HG03159 (cell line): ENCODE data around the gene ANKRD13D.

Source experiments
- ATAC-seq: cut with Tn5 transposase; IDR thresholded peaks from one replicate; pipeline ENCODE4 v1.9.1; 2021; ENCODE audit warnings: mild to moderate bottlenecking, moderate library complexity; ENCODE audit not compliant: unreplicated experiment

Gene ANKRD13D

DNA sequence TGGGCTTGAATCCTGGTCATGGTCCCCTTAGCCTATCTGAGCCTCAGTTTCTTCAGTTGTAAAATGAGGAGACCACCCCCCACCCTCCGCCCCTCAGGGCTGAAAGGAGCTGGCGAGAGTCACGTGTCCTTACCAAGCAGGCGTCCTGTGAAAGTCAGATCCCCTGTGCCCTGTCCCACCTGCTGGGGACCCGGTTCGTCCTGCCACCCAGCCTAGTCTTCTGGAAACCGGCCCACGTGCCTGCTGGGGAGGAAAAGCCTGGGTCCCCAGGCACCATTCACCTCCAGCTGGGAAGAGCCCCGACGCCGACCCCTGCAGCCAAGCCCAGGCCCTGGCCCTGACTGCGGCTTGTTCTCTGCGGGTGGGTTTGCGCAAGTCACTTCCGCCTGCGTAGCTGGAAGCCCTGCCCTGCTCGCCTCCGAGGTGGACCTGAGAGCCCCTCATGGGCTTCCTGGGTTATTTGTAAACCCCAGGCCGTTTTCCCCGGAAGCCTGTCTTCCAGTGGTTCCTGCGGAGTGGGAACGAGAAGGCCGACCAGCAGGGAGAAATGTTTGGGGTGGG lies 13.5 kb downstream of the ANKRD13D start:
- ATAC-seq = no peak

DNA sequence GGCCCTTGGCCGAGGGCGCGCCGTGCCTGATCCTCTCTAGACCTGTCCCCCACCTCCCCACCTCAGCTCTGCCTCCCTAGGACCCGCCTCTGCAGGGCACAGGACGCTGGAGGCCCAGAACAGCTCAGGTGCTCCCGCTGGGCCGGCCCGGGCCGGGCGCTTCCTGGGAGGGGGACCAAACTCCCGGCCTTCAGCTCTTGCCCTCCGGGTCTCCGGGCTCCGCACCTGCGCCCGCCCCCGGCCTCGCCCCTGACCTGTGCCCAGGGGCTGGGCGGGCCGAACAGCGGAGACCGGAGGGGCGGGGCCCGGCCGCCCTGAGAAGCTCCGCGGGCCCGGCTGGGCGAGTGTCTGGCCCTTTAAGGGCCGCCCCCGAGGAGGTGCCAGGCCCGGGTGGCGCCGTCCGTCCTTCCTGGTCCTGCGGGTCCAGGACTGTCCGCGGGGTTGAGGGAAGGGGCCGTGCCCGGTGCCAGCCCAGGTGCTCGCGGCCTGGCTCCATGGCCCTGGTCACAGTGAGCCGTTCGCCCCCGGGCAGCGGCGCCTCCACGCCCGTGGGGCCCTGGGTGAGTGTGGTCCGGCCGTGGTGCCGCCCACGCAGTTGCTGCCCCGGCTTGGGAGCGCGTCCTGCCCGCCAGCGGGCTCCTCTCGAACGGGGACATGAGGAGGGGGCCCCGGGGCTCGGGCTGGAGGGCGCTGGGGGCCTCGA lies 14.2 kb downstream of the ANKRD13D start, which contains the start of gene SSH3:
TSS of gene SSH3 (plus strand) at position 399 of the 703 bp plus-strand sequence. CDS start at position 495, 96 bp downstream.
- ATAC-seq = no peak

DNA sequence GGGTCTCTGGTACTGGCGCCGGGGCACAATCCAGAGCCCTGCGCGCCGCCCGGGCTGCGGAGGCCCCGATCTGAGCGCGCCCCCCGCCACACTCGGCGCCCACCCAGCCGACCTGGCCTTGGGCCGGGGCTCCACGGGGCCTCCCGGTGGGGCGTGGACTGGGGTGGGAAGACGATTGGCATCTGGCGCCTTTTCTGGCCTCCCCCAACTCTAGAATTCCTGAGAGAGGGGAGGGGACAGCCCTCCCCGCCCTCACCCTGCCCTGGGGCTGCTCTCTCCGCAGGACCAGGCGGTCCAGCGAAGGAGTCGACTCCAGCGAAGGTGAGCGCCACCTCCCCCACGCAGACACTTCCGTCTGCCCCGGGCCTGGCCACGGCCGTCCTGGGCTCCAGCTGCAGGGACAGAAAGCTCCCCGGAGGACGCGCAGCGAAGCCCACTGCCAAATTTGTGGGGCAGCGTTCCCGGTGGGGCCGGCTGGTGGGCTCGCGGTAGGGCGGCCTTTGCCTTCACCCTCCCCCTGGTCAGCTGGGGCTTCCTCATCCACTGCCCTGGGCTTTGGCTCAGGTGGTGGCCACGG lies 14.8 kb downstream of the ANKRD13D start:
- no peak for ATAC-seq

DNA sequence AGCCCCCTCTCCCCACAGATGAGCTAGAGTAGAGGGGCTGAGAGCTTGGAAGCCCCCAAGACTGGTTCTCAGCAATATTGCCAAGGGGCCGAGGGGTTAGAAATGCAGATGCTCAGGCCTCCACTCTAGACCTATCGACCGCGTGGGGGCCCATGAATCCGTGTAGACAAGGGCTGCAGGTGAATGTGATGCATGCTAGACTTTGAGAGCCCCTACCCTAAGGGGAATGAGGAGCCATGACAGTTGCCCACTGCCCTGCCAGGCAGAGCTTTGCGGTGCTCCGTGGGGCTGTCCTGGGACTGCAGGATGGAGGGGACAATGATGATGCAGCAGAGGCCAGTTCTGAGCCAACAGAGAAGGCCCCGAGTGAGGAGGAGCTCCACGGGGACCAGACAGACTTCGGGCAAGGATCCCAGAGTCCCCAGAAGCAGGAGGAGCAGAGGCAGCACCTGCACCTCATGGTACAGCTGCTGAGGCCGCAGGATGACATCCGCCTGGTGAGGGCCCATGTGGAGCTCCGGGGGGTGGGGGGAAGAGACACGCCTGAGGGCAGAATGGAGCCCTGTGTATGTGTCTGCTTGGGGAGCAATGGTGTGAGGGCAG lies 15.5 kb downstream of the ANKRD13D start:
- ATAC-seq = no peak

DNA sequence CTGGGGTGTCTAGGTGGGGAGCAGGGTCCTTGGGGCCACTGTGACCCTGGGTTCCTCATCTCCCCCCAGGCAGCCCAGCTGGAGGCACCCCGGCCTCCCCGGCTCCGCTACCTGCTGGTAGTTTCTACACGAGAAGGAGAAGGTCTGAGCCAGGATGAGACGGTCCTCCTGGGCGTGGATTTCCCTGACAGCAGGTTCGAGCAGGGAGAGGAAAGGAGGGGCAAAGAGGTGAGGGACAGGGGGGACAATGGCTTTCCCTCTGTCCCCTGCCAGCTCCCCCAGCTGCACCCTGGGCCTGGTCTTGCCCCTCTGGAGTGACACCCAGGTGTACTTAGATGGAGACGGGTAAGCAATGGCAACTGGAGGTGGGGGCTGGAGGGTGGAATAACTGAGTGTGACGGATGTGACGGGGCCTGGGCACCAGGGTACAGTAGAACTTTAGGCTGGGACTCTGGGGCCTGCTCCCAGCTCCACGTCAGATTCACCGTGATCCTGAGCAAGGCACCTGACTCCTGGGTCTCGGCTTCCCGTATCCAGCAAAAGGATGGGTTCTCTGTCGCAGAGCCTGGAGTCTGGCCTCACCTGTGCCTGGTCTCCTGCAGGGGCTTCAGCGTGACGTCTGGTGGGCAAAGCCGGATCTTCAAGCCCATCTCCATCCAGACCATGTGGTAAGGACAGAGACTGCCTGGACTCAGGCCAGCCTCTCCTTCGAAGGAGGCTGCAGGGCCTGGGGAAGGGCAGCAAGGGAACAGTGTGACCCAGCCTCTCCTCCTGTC lies 17.9 kb downstream of the ANKRD13D start:
- ATAC-seq = no peak

DNA sequence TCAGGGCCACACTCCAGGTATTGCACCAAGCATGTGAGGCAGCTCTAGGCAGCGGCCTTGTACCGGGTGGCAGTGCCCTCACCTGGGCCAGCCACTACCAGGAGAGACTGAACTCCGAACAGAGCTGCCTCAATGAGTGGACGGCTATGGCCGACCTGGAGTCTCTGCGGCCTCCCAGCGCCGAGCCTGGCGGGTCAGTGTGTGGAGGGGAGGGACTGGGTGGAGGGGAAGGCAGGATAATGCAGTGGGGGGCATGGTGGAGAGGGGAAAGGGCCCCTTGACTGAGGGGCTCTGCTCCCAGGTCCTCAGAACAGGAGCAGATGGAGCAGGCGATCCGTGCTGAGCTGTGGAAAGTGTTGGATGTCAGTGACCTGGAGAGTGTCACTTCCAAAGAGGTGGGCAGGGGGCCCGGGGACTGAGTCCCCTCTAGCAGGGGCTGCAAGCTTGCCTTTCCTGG lies 18.5 kb downstream of the ANKRD13D start:
- no peak for ATAC-seq

DNA sequence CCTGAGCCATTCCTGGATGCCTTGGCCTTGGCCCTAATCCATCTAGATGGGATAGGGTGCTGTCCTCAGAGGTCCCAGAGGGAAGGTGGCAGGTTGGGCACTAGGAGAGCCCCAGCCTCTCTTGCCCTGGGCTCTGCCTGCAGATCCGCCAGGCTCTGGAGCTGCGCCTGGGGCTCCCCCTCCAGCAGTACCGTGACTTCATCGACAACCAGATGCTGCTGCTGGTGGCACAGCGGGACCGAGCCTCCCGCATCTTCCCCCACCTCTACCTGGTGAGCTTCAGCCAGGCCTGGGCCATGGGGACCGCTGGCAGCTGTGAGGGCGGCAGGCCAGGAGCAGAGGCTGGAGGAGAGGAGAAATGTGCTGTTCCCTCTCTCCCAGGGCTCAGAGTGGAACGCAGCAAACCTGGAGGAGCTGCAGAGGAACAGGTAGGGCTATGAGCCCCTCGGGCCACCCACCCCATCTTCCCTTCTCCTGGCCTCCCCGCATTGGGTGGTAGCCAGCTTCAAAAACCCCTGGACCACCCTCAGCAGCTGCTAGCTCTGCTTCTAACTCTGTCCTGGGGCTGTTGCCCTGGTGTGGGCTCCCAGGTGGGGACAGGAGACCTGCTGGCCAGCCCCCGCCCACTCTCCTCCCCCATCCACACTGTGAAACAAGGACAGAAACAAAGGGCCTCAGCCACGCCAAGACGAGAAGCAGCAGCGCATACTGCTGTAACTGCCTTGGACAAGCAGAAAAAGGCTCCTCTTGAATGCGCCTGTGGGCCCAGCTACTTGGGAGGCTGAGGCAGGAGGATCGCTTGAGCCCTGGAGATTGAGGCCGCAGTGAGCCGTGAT lies 19.1 kb downstream of the ANKRD13D start:
- ATAC-seq = no peak

DNA sequence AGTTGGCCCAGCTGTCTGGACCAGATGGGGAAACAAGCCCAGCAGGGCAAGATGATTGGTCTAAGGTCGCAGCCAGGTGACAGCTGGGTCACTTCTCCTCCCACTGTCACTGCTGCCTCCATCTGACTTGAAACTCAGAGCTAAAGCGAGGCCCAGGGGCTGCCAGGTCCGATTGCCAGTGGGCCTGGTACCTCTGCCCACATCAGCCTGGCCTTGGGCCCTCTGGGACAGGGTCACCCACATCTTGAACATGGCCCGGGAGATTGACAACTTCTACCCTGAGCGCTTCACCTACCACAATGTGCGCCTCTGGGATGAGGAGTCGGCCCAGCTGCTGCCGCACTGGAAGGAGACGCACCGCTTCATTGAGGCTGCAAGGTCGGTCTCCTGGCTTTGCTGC lies 20.1 kb downstream of the ANKRD13D start:
- ATAC-seq = no peak

DNA sequence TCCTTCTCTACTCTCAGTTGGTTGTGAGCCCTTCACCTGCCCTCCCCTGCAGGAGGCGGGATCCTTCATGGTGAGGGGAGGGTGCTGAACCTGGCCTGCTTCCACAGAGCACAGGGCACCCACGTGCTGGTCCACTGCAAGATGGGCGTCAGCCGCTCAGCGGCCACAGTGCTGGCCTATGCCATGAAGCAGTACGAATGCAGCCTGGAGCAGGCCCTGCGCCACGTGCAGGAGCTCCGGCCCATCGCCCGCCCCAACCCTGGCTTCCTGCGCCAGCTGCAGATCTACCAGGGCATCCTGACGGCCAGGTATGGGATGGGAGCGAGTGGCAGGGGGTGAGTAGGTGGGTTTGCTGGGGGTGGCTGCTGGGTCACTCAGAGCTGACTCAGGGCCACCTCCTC lies 20.6 kb downstream of the ANKRD13D start:
- ATAC-seq = no peak

DNA sequence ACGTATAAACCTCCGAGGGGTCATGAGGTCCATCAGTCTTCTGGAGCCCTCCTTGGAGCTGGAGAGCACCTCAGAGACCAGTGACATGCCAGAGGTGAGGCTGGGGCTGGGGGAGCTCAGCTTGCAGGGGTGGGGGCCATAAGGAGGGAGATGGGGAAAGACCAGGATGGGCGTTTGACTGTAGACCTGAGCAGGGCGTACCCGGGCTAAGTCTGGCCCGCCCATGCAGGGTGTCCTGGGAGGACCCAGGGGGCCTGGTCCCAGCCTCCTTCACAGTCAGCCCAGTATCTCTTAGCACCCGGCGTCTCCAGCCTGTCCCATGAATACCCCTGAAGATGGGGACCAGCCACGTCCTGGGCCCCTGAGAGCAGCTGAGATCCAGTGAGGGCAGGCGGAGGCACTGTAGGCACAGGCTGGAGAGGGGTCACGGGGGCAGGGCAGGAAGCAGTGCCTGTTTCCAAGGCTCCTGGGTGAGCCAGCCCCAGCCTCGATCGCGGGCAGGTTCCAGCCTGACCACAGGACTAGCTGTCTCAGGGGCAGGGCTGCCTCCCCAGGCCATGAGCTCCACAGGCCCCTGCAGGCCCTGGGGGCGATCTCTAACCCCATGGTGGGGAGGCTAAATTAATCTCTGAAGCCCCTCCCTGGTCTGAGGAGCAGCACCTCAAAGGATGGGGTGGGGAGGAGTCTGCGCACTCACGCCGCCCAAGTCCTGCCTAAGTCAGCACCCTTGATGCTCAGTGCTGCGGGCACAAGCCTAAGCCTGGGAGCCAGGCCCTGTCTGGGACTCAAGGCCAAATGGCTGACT lies 21.3 kb downstream of the ANKRD13D start:
- ATAC-seq = no peak

DNA sequence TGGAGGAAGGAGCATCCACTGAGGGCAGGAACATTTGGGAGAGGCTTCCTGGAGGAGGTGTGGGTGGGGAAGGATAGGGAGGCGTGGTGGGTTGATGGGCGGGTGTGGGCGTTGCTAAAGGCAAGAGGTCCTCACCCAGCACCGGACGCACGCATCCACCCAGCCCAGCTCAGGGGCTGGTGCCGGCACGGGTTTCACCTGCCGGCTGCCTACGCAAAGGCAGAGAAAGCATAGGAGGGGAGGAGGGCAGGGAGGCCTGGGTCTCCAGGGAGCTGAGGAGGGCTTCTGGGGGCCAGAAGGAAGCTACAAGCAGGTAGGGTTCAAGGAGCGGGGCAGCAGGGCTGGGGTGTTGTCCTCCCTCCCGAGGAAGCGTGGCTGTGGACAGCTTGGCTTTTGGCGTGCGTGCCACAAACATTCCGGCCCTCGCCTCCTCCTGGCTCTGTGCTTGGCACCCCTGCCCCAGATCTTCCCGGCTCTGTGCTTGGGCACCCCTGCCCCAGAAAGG lies 22.0 kb downstream of the ANKRD13D start:
- ATAC-seq = no peak

DNA sequence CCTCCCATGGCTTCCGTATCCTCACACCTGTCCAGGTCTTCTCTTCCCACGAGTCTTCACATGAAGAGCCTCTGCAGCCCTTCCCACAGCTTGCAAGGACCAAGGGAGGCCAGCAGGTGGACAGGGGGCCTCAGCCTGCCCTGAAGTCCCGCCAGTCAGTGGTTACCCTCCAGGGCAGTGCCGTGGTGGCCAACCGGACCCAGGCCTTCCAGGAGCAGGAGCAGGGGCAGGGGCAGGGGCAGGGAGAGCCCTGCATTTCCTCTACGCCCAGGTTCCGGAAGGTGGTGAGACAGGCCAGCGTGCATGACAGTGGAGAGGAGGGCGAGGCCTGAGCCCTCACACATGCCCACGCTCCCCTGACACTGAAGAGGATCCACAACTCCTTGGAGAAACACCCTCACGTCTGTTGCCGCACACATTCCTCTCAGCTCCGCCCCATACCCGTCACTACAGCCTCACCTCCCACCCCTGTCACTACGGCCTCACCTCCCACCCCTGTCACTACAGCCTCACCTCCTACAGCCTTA lies 22.5 kb downstream of the ANKRD13D start:
- ATAC-seq = no peak

DNA sequence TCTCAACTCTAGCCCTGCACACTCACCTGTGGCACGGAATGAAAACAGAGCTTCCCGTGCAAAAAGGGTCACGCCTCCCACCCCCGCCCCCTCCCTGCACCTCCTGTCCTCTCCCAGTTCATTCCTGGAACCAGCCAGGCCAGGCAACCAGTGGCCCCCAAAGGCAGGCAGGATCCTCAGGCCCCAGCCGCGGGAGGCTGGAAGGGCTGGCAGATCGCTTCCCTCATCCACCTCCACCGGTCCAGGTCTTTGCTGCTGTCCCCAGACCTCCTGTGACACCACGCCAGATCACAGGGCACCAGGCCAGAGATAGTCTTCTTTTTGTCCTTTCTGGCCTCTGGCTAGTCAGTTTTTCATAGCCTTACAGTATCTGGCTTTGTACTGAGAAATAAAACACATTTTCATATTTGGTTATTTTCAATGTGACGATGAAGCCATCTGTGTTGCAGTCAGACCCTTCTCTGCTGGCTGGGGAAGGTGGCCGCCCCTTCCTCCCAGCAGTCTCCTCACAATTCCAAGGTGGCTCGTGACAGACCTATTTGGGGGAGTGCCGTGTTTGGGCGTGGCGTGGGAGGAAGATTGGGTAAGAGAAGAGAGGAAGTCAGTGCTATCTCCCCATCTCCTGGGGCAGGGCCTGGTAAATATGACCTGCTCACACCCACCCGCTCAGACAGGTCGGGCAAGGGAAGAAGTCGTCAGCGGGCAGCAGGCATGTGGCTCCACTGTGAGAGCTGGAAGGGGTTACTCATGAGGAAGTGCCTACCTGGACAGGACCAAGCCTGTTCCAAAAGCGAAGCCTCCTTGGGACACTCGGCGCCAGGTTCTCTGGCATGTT lies 23.3 kb downstream of the ANKRD13D start:
- ATAC-seq = no peak

DNA sequence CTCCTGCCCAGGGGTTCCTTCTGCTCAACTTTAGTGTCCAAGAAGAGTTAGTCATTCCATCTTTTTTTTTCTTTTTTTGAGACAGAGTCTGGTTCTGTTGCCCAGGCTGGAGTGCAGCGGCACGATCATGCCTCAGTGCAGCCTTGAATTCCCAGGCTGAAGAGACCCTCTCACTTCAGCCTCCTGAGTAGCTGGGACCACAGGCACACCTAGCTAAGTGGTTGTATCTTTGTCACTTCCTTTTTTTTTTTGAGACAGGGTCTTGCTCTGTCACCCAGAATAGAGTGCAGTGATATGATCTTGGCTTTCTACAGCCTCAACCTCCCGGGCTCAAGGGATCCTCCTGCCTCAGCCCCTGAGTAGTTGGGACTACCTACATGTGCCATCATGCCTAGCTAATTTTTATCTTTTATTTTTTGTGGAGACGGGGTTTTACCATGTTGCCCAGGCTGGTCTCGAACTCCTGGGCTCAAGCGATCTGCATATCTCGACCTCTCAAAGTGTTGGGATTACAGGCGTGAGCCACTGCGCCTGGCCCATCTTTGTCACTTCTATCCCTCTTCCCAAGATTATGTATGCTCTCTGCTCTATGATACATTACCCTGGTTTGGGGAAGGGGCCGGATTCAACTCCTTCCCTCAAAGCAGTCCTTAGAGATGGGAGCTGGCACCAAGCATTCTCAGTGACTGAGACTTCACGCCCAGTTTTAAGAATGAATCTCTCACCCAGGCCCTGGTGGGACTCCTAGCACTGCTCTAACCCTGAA lies 24.2 kb downstream of the ANKRD13D start:
- no peak for ATAC-seq

DNA sequence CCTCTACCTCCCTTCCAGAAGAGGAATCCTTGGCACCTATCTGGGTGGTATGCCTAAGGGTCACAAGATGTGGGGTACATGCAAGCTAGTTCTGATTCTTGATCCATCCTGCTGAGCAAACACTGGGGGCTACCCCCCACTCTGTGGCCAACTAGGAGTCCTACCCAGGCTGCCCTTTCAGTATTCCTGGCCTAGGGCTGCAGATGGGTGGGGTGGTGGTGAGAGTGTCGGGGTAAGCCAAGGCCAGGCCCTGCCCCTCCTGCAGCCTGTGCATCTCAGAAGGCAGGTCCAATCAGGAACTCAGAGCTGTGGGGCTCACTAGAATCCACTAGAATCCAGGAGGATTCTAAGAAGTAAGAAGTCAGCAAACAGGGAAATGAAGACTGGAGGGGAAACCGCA lies 25.1 kb downstream of the ANKRD13D start:
- ATAC-seq = no peak

DNA sequence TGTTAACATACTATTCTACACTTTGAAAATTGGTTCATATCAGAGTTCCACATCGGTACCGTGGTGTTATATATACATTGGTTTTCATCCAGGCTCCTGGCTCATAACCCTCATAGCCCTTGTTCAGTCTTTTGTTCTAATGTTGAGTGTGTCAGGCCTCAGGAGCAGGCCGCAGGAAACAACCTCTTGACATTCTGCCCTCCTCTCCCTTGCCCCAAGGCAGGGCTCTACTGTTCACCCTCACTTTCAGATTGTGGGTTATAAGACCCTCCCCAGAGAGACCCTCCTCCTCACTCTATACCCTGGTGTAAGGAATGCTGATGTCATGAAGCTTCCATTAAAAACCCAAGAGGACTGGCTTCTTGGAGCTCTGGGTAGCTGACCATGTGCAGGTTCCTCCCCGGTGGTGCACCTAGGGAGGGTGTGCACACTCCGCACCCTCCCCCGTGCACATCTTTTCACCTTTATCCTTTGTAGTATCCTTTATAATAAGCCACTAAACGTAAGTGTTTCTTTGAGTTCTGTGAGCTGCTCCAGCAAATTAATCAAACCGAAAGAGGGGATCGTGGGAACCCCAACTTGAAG lies 26.3 kb downstream of the ANKRD13D start:
- ATAC-seq = no peak

DNA sequence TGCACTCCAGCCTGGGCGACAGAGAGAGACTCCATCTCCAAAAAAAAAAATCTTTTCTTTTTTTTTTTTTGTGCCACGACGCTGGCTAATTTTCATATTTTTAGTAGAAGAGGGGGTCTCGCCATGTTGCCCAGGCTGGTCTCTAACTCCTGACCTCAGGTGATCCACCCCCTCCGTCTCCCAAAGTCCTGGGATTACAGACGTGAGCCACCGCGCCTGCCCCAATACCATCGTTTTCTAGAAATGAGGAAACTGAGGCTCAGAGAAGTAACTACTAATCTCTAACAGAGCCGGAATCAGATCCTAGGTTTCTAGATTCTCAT lies 27.7 kb downstream of the ANKRD13D start:
- no peak for ATAC-seq
